Keratinocyte (primary cell): Measurements from ENCODE around the gene STIP1. TPM values are rescaled to one million over a fixed set of nuclear protein-coding genes. Genes with fewer than 3 reads are reported as not detected.

Experiments used
- DNase-seq: peaks from one replicate; pipeline ENCODE4 v3.0.0-alpha.2; 2011; ENCODE audit warnings: low read depth, missing footprints, low spot score
- FAIRE-seq: peaks from 2 replicates; lab custom pipeline; 2011; peaks lifted over from hg19 to GRCh38; lab: Jason Lieb, UNC
- H2AFZ ChIP-seq: 2 replicates; pipeline ENCODE4 v1.6.0; 2012; ENCODE audit warnings: low read length, control low read depth, inconsistent platforms; ENCODE audit not compliant: control insufficient read depth
- H3K27ac ChIP-seq: 2 replicates; pipeline ENCODE4 v1.5.1; 2011; ENCODE audit warnings: low read length; ENCODE audit not compliant: control insufficient read depth, insufficient read depth
- H3K27me3 ChIP-seq: 3 replicates; pipeline ENCODE4 v1.6.0; 2011; ENCODE audit warnings: low read length; ENCODE audit not compliant: control insufficient read depth, insufficient read depth; ENCODE audit errors: extremely low read depth
- H3K36me3 ChIP-seq, 2 experiments: 2 replicates in 1 of 2; 3 replicates in 1 of 2; pipeline ENCODE4 v1.5.1; 2011; ENCODE audit warnings: low read length in 2 of 2, mild to moderate bottlenecking in 1 of 2; ENCODE audit not compliant: control insufficient read depth in 2 of 2, insufficient read depth in 2 of 2; ENCODE audit errors: extremely low read depth in 1 of 2
- H3K4me1 ChIP-seq: 3 replicates; pipeline ENCODE4 v1.5.1; 2011; ENCODE audit warnings: low read length; ENCODE audit not compliant: control insufficient read depth, insufficient read depth; ENCODE audit errors: extremely low read depth
- H3K4me2 ChIP-seq: 3 replicates; pipeline ENCODE4 v1.6.0; 2011; ENCODE audit warnings: low read depth, low read length; ENCODE audit not compliant: control insufficient read depth, insufficient read depth; ENCODE audit errors: extremely low read depth
- H3K4me3 ChIP-seq, 3 experiments: fragments of 200-600 bp in 1 of 3; sonication (generic) in 1 of 3; 2 replicates in 2 of 3; 3 replicates in 1 of 3; pipeline ENCODE4 v1.5.1; 2011 to 2016; ENCODE audit warnings: low read length in 3 of 3, mild to moderate bottlenecking in 3 of 3, control low read depth in 2 of 3, inconsistent platforms in 1 of 3, low read depth in 1 of 3, mixed read lengths in 1 of 3, mixed run types in 1 of 3, moderate library complexity in 1 of 3; ENCODE audit not compliant: control insufficient read depth in 2 of 3, insufficient read depth in 2 of 3; ENCODE audit errors: extremely low read depth in 1 of 3
- H3K79me2 ChIP-seq: 2 replicates; pipeline ENCODE4 v1.6.0; 2012; ENCODE audit warnings: low read length; ENCODE audit not compliant: control insufficient read depth, insufficient read depth
- H3K9ac ChIP-seq: 3 replicates; pipeline ENCODE4 v1.6.0; 2011; ENCODE audit warnings: low read length; ENCODE audit not compliant: control insufficient read depth, insufficient read depth; ENCODE audit errors: extremely low read depth
- H3K9me1 ChIP-seq: 3 replicates; pipeline ENCODE4 v1.6.0; 2011; ENCODE audit warnings: low read length; ENCODE audit not compliant: control insufficient read depth, insufficient read depth; ENCODE audit errors: extremely low read depth
- H3K9me3 ChIP-seq: 2 replicates; pipeline ENCODE4 v1.5.1; 2012; ENCODE audit warnings: low read depth, low read length; ENCODE audit not compliant: control insufficient read depth
- H4K20me1 ChIP-seq: 3 replicates; pipeline ENCODE4 v1.6.0; 2011; ENCODE audit warnings: low read length; ENCODE audit not compliant: control insufficient read depth, insufficient read depth; ENCODE audit errors: extremely low read depth
- EZH2 ChIP-seq: IDR thresholded peaks from one replicate; pipeline ENCODE4 v1.6.1; 2012; ENCODE audit warnings: inconsistent platforms, mild to moderate bottlenecking, low read length, moderate library complexity
- dilution Hi-C: fragments of 300-500 bp; cut with MboI; formaldehyde crosslinking; loops from one replicate; pipeline ENCODE4 v1.7.0; 2020; ENCODE audit warnings: low sequenced_read_pairs; ENCODE audit not compliant: extremely low pct_ligation_motif_present
- polyA plus RNA-seq, 5 experiments: library from polyadenylated mRNA; depleted of rRNA in 3 of 5; stranded (reverse) in 3 of 5; stranded (forward) in 1 of 5; unstranded in 1 of 5; fragments of >200 nt; gene quantifications; 1 replicate in 1 of 5; 2 replicates in 3 of 5; 3 replicates in 1 of 5; pipeline versions ENCODE4 v1.2.1 to v1.2.3, GENCODE V29; 2011 to 2012; ENCODE audit warnings: missing spikeins in 2 of 5, low read depth in 1 of 5, low replicate concordance in 1 of 5
- TF ChIP-seq, protein P1 (sequence below), 3 experiments: IDR thresholded peaks in 1 of 3; conservative IDR thresholded peaks in 1 of 3; optimal IDR thresholded peaks in 1 of 3; 2 replicates in 2 of 3; 3 replicates in 1 of 3; pipeline versions ENCODE3 to v1.5.1; 2011; ENCODE audit warnings: low read length in 3 of 3, mild to moderate bottlenecking in 3 of 3, moderate library complexity in 2 of 3, control low read depth in 1 of 3, inconsistent platforms in 1 of 3; ENCODE audit not compliant: insufficient read depth in 2 of 3; ENCODE audit errors: extremely low read depth in 1 of 3

Gene STIP1
- polyA plus RNA-seq, 1 donor (not counting 4 experiments of a cell fraction or from before 2014, with no cell fraction given) = 206 TPM

- Histone ChIP-seq H3K9me1 (no peaks in the 10 kb centered on the region), H3K9me3 (no peaks in the 10 kb centered on the region), H3K27me3 (no peaks in the 10 kb centered on the region), H3K9ac (no peak overlapping the region), H3K79me2 (peaks cover 47% of the 10 kb centered on the region), H3K4me3 (no peak overlapping the region), H3K36me3 (peaks cover 5 to 11% of the 10 kb centered on the region in 2 experiments), H4K20me1 (peaks cover 8% of the 10 kb centered on the region), H2AFZ (no peak overlapping the region), H3K4me2 (no peak overlapping the region), H3K4me1 (peaks cover 26% of the 10 kb centered on the region), H3K27ac (no peak overlapping the region)
- TF ChIP-seq EZH2 = no peak
- TF ChIP-seq, protein P1, sequence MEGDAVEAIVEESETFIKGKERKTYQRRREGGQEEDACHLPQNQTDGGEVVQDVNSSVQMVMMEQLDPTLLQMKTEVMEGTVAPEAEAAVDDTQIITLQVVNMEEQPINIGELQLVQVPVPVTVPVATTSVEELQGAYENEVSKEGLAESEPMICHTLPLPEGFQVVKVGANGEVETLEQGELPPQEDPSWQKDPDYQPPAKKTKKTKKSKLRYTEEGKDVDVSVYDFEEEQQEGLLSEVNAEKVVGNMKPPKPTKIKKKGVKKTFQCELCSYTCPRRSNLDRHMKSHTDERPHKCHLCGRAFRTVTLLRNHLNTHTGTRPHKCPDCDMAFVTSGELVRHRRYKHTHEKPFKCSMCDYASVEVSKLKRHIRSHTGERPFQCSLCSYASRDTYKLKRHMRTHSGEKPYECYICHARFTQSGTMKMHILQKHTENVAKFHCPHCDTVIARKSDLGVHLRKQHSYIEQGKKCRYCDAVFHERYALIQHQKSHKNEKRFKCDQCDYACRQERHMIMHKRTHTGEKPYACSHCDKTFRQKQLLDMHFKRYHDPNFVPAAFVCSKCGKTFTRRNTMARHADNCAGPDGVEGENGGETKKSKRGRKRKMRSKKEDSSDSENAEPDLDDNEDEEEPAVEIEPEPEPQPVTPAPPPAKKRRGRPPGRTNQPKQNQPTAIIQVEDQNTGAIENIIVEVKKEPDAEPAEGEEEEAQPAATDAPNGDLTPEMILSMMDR (optimal IDR thresholded peaks at IDR 0.05 in 1 of 3, IDR thresholded peaks at IDR 0.05 in 1 of 3, conservative IDR thresholded peaks at IDR 0.05 in 1 of 3; ENCODE audit: extremely low read depth in 1 of 3, insufficient read depth in 2 of 3, low read length in 3 of 3) = no peak
- dilution Hi-C loops = no loop called here
- DNase-seq (no peak), FAIRE-seq (no peak)
Measured at GRCh38 chr11:64249563-64250414, 63.8 kb downstream of the STIP1 start.

GRCh38 chr11:64250415-64251015, 64.5 kb downstream of the STIP1 start:
- peaks cover 8% of the 10 kb centered on the region for H4K20me1 ChIP-seq
- H3K4me1 ChIP-seq = peaks cover 21% of the 10 kb centered on the region
- peak overlapping the region; percentile 63 for H3K9ac ChIP-seq
- FAIRE-seq (no peak), DNase-seq (no peak)
- peak overlapping the region; percentile 85 for H3K4me2 ChIP-seq
- H3K27ac ChIP-seq = no peak overlapping the region
- H3K4me3 ChIP-seq = peak overlapping the region; percentile 71 to 77 (median 76)
- TF ChIP-seq, protein P1 (optimal IDR thresholded peaks at IDR 0.05 in 1 of 3, IDR thresholded peaks at IDR 0.05 in 1 of 3, conservative IDR thresholded peaks at IDR 0.05 in 1 of 3; ENCODE audit: extremely low read depth in 1 of 3, insufficient read depth in 2 of 3, low read length in 3 of 3) = no peak
- no peak for TF ChIP-seq EZH2
- H3K79me2 ChIP-seq = peaks cover 42% of the 10 kb centered on the region
- H3K9me1 ChIP-seq = no peaks in the 10 kb centered on the region
- no peak overlapping the region for H2AFZ ChIP-seq
- dilution Hi-C loops = no loop called here
- peaks cover 9 to 18% of the 10 kb centered on the region in 2 experiments for H3K36me3 ChIP-seq
- H3K9me3 ChIP-seq = no peaks in the 10 kb centered on the region
- no peaks in the 10 kb centered on the region for H3K27me3 ChIP-seq
